K562 (cell line): ENCODE data around the gene CLCF1. TPM values are rescaled to one million over a fixed set of nuclear protein-coding genes. Genes with fewer than 3 reads are reported as not detected.

Experiments
- FOXM1 ChIP-seq, 2 experiments: fragments of 450-650 bp in 1 of 2; sonication (generic) in 1 of 2; formaldehyde crosslinking in 1 of 2; IDR thresholded peaks; 2 replicates each; pipeline versions ENCODE4 v1.6.1 to v1.9.0; 2017 to 2022; ENCODE audit warnings: low read depth in 2 of 2, mild to moderate bottlenecking in 2 of 2, missing genetic modification reagents in 1 of 2, moderate library complexity in 1 of 2
- GATAD2B ChIP-seq: fragments of 450-650 bp; IDR thresholded peaks from 2 replicates; pipeline ENCODE4 v1.6.1; 2017; ENCODE audit warnings: mild to moderate bottlenecking, borderline replicate concordance
- HDAC3 ChIP-seq: fragments of 450-650 bp; IDR thresholded peaks from 2 replicates; pipeline ENCODE4 v1.6.1; 2018; ENCODE audit warnings: borderline replicate concordance, mild to moderate bottlenecking, moderate library complexity; ENCODE audit not compliant: partially characterized antibody
- HMGN3 ChIP-seq: IDR thresholded peaks from 2 replicates; pipeline ENCODE4 v1.6.1; 2011; ENCODE audit warnings: borderline replicate concordance, low read depth, mild to moderate bottlenecking, mixed read lengths, low read length; ENCODE audit not compliant: insufficient read length; ENCODE audit errors: extremely low read depth
- HNRNPK ChIP-seq: fragments of 200-400 bp; formaldehyde crosslinking; IDR thresholded peaks from one replicate; pipeline ENCODE4 v1.6.1; 2018; ENCODE audit warnings: mild to moderate bottlenecking, low read depth, low read length; ENCODE audit not compliant: poor library complexity, severe bottlenecking
- JUNB ChIP-seq: fragments of 450-650 bp; formaldehyde crosslinking; conservative IDR thresholded peaks from 2 replicates; pipeline ENCODE4 v1.4.0; 2020; ENCODE audit warnings: mild to moderate bottlenecking
- KDM1A ChIP-seq, 2 experiments: fragments of 450-650 bp; IDR thresholded peaks; 2 replicates each; pipeline ENCODE4 v1.6.1; 2016; ENCODE audit warnings: mild to moderate bottlenecking in 2 of 2
- MECOM ChIP-seq: fragments of 250-450 bp; sonication (Bioruptor Pico); IDR thresholded peaks from 2 replicates; pipeline ENCODE4 v1.8.0; 2022; ENCODE audit warnings: inconsistent platforms
- MTA2 ChIP-seq: fragments of 450-650 bp; IDR thresholded peaks from 2 replicates; pipeline ENCODE4 v1.6.1; 2016; ENCODE audit warnings: low read depth
- PCBP1 ChIP-seq: fragments of 200-400 bp; formaldehyde crosslinking; IDR thresholded peaks from 2 replicates; pipeline ENCODE4 v1.6.1; 2018; ENCODE audit warnings: mild to moderate bottlenecking, low read depth, low read length; ENCODE audit not compliant: poor library complexity, severe bottlenecking
- POLR2B ChIP-seq: fragments of 450-650 bp; IDR thresholded peaks from 2 replicates; pipeline ENCODE4 v1.6.1; 2018; ENCODE audit warnings: low read depth; ENCODE audit not compliant: partially characterized antibody
- RCOR1 ChIP-seq, 2 experiments: IDR thresholded peaks; 2 replicates each; pipeline ENCODE4 v1.6.1; 2012; ENCODE audit warnings: low read depth in 2 of 2, low read length in 2 of 2, borderline replicate concordance in 1 of 2, improper control_type of control experiment in 1 of 2
- RUNX1 ChIP-seq: sonication (generic); IDR thresholded peaks from 2 replicates; pipeline ENCODE4 v1.6.1; 2016; ENCODE audit warnings: antibody characterized with exemption, low read depth
- SP1 ChIP-seq: sonication (generic); formaldehyde crosslinking; IDR thresholded peaks from 2 replicates; pipeline ENCODE4 v1.8.1; 2022; ENCODE audit warnings: mild to moderate bottlenecking, missing genetic modification reagents
- TCF3 ChIP-seq: sonication (generic); formaldehyde crosslinking; IDR thresholded peaks from 2 replicates; pipeline ENCODE4 v1.4.0; 2020; ENCODE audit warnings: mild to moderate bottlenecking, missing genetic modification reagents
- U2AF1 ChIP-seq: fragments of 200-400 bp; formaldehyde crosslinking; optimal IDR thresholded peaks from 2 replicates; pipeline ENCODE3; 2017; ENCODE audit warnings: mild to moderate bottlenecking, low read depth, low read length, moderate library complexity
- ZNF12 ChIP-seq: sonication (generic); formaldehyde crosslinking; IDR thresholded peaks from 2 replicates; pipeline ENCODE4 v1.4.0; 2020; ENCODE audit warnings: mild to moderate bottlenecking, missing genetic modification reagents
- ZNF77 ChIP-seq: fragments of 250-450 bp; sonication (Bioruptor Pico); IDR thresholded peaks from 2 replicates; pipeline ENCODE4 v1.5.0; 2020
- polyA plus RNA-seq, 8 experiments: library from polyadenylated mRNA; depleted of rRNA in 4 of 8; stranded (reverse) in 5 of 8; unstranded in 3 of 8; fragments of >200 nt; fragmentation: Nextera tagmentation in 2 of 8; fragmentation: Illumina TruSeq in 1 of 8; extraction: Ambion mirVana in 2 of 8; extraction: Trizol in 1 of 8; gene quantifications; 2 replicates each; pipeline versions ENCODE4 v1.2.1 to v1.2.3, GENCODE V29; 2011 to 2014; ENCODE audit warnings: inconsistent platforms in 1 of 8, missing spikeins in 1 of 8
- total RNA-seq, 7 experiments: library from RNA; depleted of rRNA in 6 of 7; stranded (reverse); fragments of >200 nt in 6 of 7; fragmentation: Illumina TruSeq in 2 of 7; extraction: Trizol in 2 of 7; gene quantifications; 2 replicates each; pipeline versions ENCODE4 v1.2.1 to v1.2.3, GENCODE V29; 2011 to 2021; ENCODE audit warnings: low replicate concordance in 1 of 7
- TF ChIP-seq, protein P1 (sequence below): fragments of 250-450 bp; sonication (Bioruptor Pico); IDR thresholded peaks from 2 replicates; pipeline ENCODE4 v1.5.0; 2022; ENCODE audit warnings: mild to moderate bottlenecking
- TF ChIP-seq, protein P2 (sequence below): sonication (generic); formaldehyde crosslinking; IDR thresholded peaks from 2 replicates; pipeline ENCODE4 v1.8.0; 2022; ENCODE audit warnings: mild to moderate bottlenecking, missing genetic modification reagents
- TF ChIP-seq, protein P3 (sequence below): fragments of 450-650 bp; formaldehyde crosslinking; IDR thresholded peaks from 2 replicates; pipeline ENCODE4 v1.4.0; 2020; ENCODE audit warnings: mild to moderate bottlenecking, moderate library complexity

CLCF1 gene
- total and polyA plus RNA-seq, 9 of the 15 experiments (the other 6 are each of a cell fraction or from before 2014, with no cell fraction given), result 0.49 to 5.8 (median 3.0) TPM

- TF ChIP-seq HDAC3 (no peak), MTA2 (no peak), MECOM (CRISPR knock-in tag) (no peak), FOXM1 (IDR thresholded peaks at IDR 0.05; ENCODE audit: low read depth) (no peak), FOXM1 (CRISPR knock-in tag; IDR thresholded peaks at IDR 0.05; ENCODE audit: low read depth) (no peak), ZNF77 (CRISPR knock-in tag) (no peak), RUNX1 (no peak), HNRNPK (peak; percentile 27), SP1 (no peak), TCF3 (CRISPR knock-in tag) (no peak), GATAD2B (peak; percentile 15; the same call in 1 of the 2 replicates), POLR2B (peak; percentile 30), HMGN3 (peak; percentile 47), RCOR1 (IDR thresholded peaks at IDR 0.05; ENCODE audit: borderline replicate concordance in 1 of 2, low read depth in 2 of 2, low read length in 2 of 2) (no peak), U2AF1 (no peak), ZNF12 (CRISPR knock-in tag) (no peak), PCBP1 (peak; percentile 60), KDM1A (IDR thresholded peaks at IDR 0.05) (no peak), JUNB (CRISPR knock-in tag) (no peak)
- TF ChIP-seq, protein P1, sequence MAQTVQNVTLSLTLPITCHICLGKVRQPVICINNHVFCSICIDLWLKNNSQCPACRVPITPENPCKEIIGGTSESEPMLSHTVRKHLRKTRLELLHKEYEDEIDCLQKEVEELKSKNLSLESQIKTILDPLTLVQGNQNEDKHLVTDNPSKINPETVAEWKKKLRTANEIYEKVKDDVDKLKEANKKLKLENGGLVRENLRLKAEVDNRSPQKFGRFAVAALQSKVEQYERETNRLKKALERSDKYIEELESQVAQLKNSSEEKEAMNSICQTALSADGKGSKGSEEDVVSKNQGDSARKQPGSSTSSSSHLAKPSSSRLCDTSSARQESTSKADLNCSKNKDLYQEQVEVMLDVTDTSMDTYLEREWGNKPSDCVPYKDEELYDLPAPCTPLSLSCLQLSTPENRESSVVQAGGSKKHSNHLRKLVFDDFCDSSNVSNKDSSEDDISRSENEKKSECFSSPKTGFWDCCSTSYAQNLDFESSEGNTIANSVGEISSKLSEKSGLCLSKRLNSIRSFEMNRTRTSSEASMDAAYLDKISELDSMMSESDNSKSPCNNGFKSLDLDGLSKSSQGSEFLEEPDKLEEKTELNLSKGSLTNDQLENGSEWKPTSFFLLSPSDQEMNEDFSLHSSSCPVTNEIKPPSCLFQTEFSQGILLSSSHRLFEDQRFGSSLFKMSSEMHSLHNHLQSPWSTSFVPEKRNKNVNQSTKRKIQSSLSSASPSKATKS (CRISPR knock-in tag), result no peak
- TF ChIP-seq, protein P2, sequence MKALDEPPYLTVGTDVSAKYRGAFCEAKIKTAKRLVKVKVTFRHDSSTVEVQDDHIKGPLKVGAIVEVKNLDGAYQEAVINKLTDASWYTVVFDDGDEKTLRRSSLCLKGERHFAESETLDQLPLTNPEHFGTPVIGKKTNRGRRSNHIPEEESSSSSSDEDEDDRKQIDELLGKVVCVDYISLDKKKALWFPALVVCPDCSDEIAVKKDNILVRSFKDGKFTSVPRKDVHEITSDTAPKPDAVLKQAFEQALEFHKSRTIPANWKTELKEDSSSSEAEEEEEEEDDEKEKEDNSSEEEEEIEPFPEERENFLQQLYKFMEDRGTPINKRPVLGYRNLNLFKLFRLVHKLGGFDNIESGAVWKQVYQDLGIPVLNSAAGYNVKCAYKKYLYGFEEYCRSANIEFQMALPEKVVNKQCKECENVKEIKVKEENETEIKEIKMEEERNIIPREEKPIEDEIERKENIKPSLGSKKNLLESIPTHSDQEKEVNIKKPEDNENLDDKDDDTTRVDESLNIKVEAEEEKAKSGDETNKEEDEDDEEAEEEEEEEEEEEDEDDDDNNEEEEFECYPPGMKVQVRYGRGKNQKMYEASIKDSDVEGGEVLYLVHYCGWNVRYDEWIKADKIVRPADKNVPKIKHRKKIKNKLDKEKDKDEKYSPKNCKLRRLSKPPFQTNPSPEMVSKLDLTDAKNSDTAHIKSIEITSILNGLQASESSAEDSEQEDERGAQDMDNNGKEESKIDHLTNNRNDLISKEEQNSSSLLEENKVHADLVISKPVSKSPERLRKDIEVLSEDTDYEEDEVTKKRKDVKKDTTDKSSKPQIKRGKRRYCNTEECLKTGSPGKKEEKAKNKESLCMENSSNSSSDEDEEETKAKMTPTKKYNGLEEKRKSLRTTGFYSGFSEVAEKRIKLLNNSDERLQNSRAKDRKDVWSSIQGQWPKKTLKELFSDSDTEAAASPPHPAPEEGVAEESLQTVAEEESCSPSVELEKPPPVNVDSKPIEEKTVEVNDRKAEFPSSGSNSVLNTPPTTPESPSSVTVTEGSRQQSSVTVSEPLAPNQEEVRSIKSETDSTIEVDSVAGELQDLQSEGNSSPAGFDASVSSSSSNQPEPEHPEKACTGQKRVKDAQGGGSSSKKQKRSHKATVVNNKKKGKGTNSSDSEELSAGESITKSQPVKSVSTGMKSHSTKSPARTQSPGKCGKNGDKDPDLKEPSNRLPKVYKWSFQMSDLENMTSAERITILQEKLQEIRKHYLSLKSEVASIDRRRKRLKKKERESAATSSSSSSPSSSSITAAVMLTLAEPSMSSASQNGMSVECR (CRISPR knock-in tag), result peak; percentile 39; the same call in 1 of the 2 replicates
- TF ChIP-seq, protein P3, sequence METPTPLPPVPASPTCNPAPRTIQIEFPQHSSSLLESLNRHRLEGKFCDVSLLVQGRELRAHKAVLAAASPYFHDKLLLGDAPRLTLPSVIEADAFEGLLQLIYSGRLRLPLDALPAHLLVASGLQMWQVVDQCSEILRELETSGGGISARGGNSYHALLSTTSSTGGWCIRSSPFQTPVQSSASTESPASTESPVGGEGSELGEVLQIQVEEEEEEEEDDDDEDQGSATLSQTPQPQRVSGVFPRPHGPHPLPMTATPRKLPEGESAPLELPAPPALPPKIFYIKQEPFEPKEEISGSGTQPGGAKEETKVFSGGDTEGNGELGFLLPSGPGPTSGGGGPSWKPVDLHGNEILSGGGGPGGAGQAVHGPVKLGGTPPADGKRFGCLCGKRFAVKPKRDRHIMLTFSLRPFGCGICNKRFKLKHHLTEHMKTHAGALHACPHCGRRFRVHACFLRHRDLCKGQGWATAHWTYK (CRISPR knock-in tag), result 0 out of 2 replicates have a peak, but pooled peaks have one; percentile 15
Measured at GRCh38 chr11:67372993-67373647, at the start of gene CLCF1 (continued).
